Nephron progenitor cell (in vitro differentiated cells): Measurements from ENCODE around the gene NYNRIN.
"Not testable (repeated sequence)": the region's sequence is repeated elsewhere in the genome, so short reads cannot be mapped to it uniquely, and the experiment has no call there.

Experiments used
- DNase-seq: peaks from one replicate; pipeline ENCODE4 v3.0.0; 2021
- H3K27ac Mint-ChIP-seq: 2 replicates; pipeline ENCODE4 v1.8.0; 2021; ENCODE audit warnings: mild to moderate bottlenecking, moderate library complexity, mixed read lengths
- H3K27me3 Mint-ChIP-seq: 2 replicates; pipeline ENCODE4 v1.8.0; 2021; ENCODE audit warnings: mild to moderate bottlenecking, low read depth, mixed read lengths; ENCODE audit not compliant: poor library complexity
- H3K36me3 Mint-ChIP-seq: 2 replicates; pipeline ENCODE4 v1.8.0; 2021; ENCODE audit warnings: low read depth, mixed read lengths
- H3K4me1 Mint-ChIP-seq: 2 replicates; pipeline ENCODE4 v1.8.0; 2021; ENCODE audit warnings: mixed read lengths
- H3K4me3 Mint-ChIP-seq: 2 replicates; pipeline ENCODE4 v1.8.0; 2021; ENCODE audit warnings: mild to moderate bottlenecking, moderate library complexity, mixed read lengths
- H3K9me3 Mint-ChIP-seq: 2 replicates; pipeline ENCODE4 v1.8.0; 2021; ENCODE audit warnings: mild to moderate bottlenecking, moderate library complexity, mixed read lengths
- CTCF ChIP-seq: fragments of 200-600 bp; sonication (generic); IDR thresholded peaks from 2 replicates; pipeline ENCODE4 v1.5.0; 2021; ENCODE audit warnings: antibody characterized with exemption

The NYNRIN gene

GRCh38 chr14:24441904-24442239 is 43.1 kb downstream of the NYNRIN start:
- H3K9me3 Mint-ChIP-seq = no peaks in the 10 kb centered on the region
- peaks cover 43% of the 10 kb centered on the region for H3K36me3 Mint-ChIP-seq
- H3K27me3 Mint-ChIP-seq = peaks cover 14% of the 10 kb centered on the region
- H3K4me3 Mint-ChIP-seq = peak overlapping the region; percentile 94
- peak overlapping the region; percentile 100 for H3K27ac Mint-ChIP-seq
- DNase-seq = no peak
- no peak for TF ChIP-seq CTCF
- peaks cover 38% of the 10 kb centered on the region for H3K4me1 Mint-ChIP-seq

GRCh38 chr14:24442240-24443052 is 43.6 kb downstream of the NYNRIN start, which contains the start of gene SDR39U1:
Gene SDR39U1, minus strand, starts transcription at chr14:24442776. Its CDS starts 7 bp downstream, at chr14:24442769.
- Mint-ChIP-seq H3K4me3 (peak within 1 kb of the TSS; percentile 94), H3K36me3 (peaks cover 46% of the 10 kb centered on the region), H3K4me1 (peaks cover 34% of the 10 kb centered on the region), H3K27ac (peak within 1 kb of the TSS; percentile 100), H3K27me3 (peaks cover 14% of the 10 kb centered on the region), H3K9me3 (peaks cover 4% of the 10 kb centered on the region)
- TF ChIP-seq CTCF = no peak
- DNase-seq = peak; percentile 93

- H3K36me3 Mint-ChIP-seq = peaks cover 43% of the 10 kb centered on the region
- peak overlapping the region; percentile 100 for H3K27ac Mint-ChIP-seq
- peaks cover 4% of the 10 kb centered on the region for H3K9me3 Mint-ChIP-seq
- H3K27me3 Mint-ChIP-seq = peaks cover 14% of the 10 kb centered on the region
- peaks cover 30% of the 10 kb centered on the region for H3K4me1 Mint-ChIP-seq
- TF ChIP-seq CTCF = no peak
- DNase-seq = no peak
- H3K4me3 Mint-ChIP-seq = peak overlapping the region; percentile 94
Measured at GRCh38 chr14:24443053-24443665, 44.4 kb downstream of the NYNRIN start.

- not testable (repeated sequence) for H3K27me3 Mint-ChIP-seq, DNase-seq, H3K27ac Mint-ChIP-seq, H3K4me1 Mint-ChIP-seq, H3K4me3 Mint-ChIP-seq
- Mint-ChIP-seq H3K36me3 (peaks cover 68% of the 10 kb centered on the region), H3K9me3 (peaks cover 49% of the 10 kb centered on the region)
Measured at GRCh38 chr14:24450828-24451227, 52.0 kb downstream of the NYNRIN start.

GRCh38 chr14:24456980-24457379 is 58.2 kb downstream of the NYNRIN start:
- Mint-ChIP-seq H3K4me3 (no peak overlapping the region), H3K9me3 (peaks cover 39% of the 10 kb centered on the region), H3K4me1 (no peaks in the 10 kb centered on the region), H3K27ac (no peak overlapping the region), H3K27me3 (peaks cover 3% of the 10 kb centered on the region), H3K36me3 (peaks cover 80% of the 10 kb centered on the region)
- TF ChIP-seq CTCF = no peak
- DNase-seq = no peak

GRCh38 chr14:24458736-24459135 is 59.9 kb downstream of the NYNRIN start:
- no peak for DNase-seq
- Mint-ChIP-seq H3K4me1 (no peaks in the 10 kb centered on the region), H3K4me3 (no peak overlapping the region), H3K36me3 (peaks cover 66% of the 10 kb centered on the region), H3K9me3 (peaks cover 21% of the 10 kb centered on the region), H3K27me3 (peaks cover 3% of the 10 kb centered on the region), H3K27ac (no peak overlapping the region)
- no peak for TF ChIP-seq CTCF
